ENCODE results near the gene BFSP2.

The BFSP2 gene

GRCh38 chr3:133460809-133461208 is 61.0 kb downstream of the BFSP2 start:
- DNase-seq (ENCODE audit: low read depth), result no peak
- H3K4me3 ChIP-seq (ENCODE audit: low read depth, low read length), result no peak overlapping the region
- TF ChIP-seq CTCF (IDR thresholded peaks at IDR 0.05; ENCODE audit: control insufficient read depth, extremely low read depth, insufficient read depth), result no peak

GRCh38 chr3:133461291-133461690 is 61.4 kb downstream of the BFSP2 start:
- DNase-seq (ENCODE audit: low read depth), result no peak
- H3K4me3 ChIP-seq (ENCODE audit: low read depth, low read length), result no peak overlapping the region
- no peak for TF ChIP-seq CTCF (IDR thresholded peaks at IDR 0.05; ENCODE audit: control insufficient read depth, extremely low read depth, insufficient read depth)

- no peak for TF ChIP-seq CTCF (IDR thresholded peaks at IDR 0.05; ENCODE audit: control insufficient read depth, extremely low read depth, insufficient read depth)
- DNase-seq (ENCODE audit: low read depth), result no peak
- H3K4me3 ChIP-seq (ENCODE audit: low read depth, low read length), result no peak overlapping the region
Observed at GRCh38 chr3:133463347-133463860, 63.5 kb downstream of the BFSP2 start.

- H3K4me3 ChIP-seq (ENCODE audit: low read depth, low read length), result no peak overlapping the region
- DNase-seq (ENCODE audit: low read depth), result no peak
- peak; percentile 33; the same call in 1 of the 2 replicates for TF ChIP-seq CTCF (IDR thresholded peaks at IDR 0.05; ENCODE audit: control insufficient read depth, extremely low read depth, insufficient read depth)
Observed at GRCh38 chr3:133464573-133464972, 64.7 kb downstream of the BFSP2 start.

GRCh38 chr3:133466531-133467386 is 66.9 kb downstream of the BFSP2 start:
- no peak for DNase-seq (ENCODE audit: low read depth)

GRCh38 chr3:133467780-133468179 is 67.9 kb downstream of the BFSP2 start:
- H3K4me3 ChIP-seq (ENCODE audit: low read depth, low read length), result no peak overlapping the region
- DNase-seq (ENCODE audit: low read depth), result no peak
- no peak for TF ChIP-seq CTCF (IDR thresholded peaks at IDR 0.05; ENCODE audit: control insufficient read depth, extremely low read depth, insufficient read depth)

More at GRCh38 chr3:133466531-133467386, 66.9 kb downstream of the BFSP2 start:
- H3K4me3 ChIP-seq (ENCODE audit: low read depth, low read length), result no peak overlapping the region
- TF ChIP-seq CTCF (IDR thresholded peaks at IDR 0.05; ENCODE audit: control insufficient read depth, extremely low read depth, insufficient read depth), result no peak

Data from LNCaP clone FGC (cell line).